ENCODE results near the gene FOXO1. TPM values are rescaled to one million over a fixed set of nuclear protein-coding genes. Genes with fewer than 3 reads are reported as not detected.
A peak's percentile ranks its signal among the peaks of the same experiment; 100 is the strongest.

The FOXO1 gene
- total RNA-seq, 5 donors from 2014 or later (not counting 1 experiment from before 2014, with no cell fraction given) = 73.0 to 89.1 (median 84.5) TPM

DNA sequence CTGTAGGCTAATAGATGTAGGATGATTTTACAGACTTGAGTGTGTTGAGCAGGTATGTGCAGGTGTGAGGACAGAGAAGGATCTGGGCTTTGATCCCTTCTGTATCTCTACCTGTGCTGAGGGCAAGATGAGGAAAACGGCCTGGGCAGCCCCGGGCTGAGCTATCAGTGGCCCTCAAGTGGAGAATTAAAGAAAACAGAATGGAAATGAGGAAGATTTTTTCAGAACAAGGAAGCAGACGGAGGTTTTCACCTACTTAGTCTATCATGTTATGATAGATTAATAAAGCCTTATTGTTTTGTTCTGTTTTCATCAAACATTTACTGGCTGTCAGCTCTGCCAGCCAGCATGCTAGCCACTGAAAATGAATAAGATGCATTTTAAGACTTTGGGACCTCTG is 22.3 kb upstream of the FOXO1 start:
- Mint-ChIP-seq H3K4me1 (no peaks in the 10 kb centered on the region), H3K4me3 (no peak overlapping the region), H3K9me3 (no peaks in the 10 kb centered on the region), H3K27me3 (no peaks in the 10 kb centered on the region), H3K36me3 (no peaks in the 10 kb centered on the region), H3K27ac (no peak overlapping the region)
- no peak overlapping the region for H3K27ac ChIP-seq (ENCODE audit: low read length)
- no CpG with 5 or more reads among the region's 3 CpGs for WGBS (ENCODE audit: insufficient coverage)
- POLR2A ChIA-PET = interaction anchor here in 1 of 2 donors (0.6 to 0.7 kb wide), 2 partner anchors 97 to 903 kb away, joined by 3 to 5 read pairs; no protein-coding TSS in a partner anchor
- no peaks in the 10 kb centered on the region for H3K27me3 ChIP-seq (replicated peaks in 1 of 2; ENCODE audit: control insufficient read depth in 2 of 2, extremely low read depth in 1 of 2, insufficient read depth in 2 of 2, low read length in 1 of 2)
- no peak for ATAC-seq (replicated peaks in 1 of 4)
- no peak for DNase-seq
- H3K36me3 ChIP-seq (ENCODE audit: control insufficient read depth in 2 of 2, extremely low read depth in 1 of 2, insufficient read depth in 1 of 2, low read length in 1 of 2) = no peaks in the 10 kb centered on the region
- H3K4me3 ChIP-seq (ENCODE audit: control insufficient read depth in 1 of 2, extremely low read depth in 1 of 2, low read length in 1 of 2) = no peak overlapping the region
- H3K9me3 ChIP-seq = no peaks in the 10 kb centered on the region
- CTCF ChIA-PET = interaction anchor here in 1 of 2 donors (0.7 kb wide), 1 partner anchor 125 kb away, joined by 4 read pairs; no protein-coding TSS in a partner anchor
- H3K4me1 ChIP-seq (ENCODE audit: control insufficient read depth in 1 of 2, extremely low read depth in 1 of 2, insufficient read depth in 2 of 2, low read length in 2 of 2) = no peaks in the 10 kb centered on the region

DNA sequence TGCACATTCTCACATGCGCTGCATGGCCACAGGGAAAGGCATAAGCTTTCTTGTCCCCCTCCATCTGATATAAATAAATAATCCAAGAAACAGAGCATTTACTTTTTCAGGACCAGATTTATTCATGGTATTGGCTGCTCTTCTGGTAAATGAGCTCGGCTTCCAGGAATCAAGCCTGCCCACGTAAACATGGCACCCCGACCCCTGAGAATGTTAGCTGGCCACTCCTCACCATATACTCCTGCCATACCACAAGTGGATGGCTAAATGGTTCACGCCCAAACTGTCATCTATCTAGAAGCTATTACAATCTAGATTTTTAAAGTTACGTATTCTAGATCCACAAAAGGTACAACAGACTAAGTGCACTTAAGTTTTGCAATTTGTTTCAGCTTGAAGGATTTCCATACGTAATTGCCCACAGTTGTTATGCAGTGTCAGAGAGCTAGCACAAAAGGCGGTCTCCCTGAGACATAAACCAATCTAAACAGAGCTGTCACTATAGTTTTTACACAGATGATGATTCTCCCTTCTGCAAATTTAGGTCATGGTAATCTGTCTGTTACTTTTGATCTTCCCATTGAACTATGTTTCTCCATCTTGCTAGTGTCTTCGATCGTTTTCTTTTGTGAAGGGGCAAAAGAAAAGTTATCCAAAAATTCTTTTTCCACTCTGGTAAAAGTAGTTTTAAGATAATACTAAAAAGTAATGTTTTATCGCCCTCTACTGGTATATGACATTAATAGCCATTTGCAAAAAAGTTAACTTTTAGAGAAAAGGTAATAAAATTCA is 16.2 kb upstream of the FOXO1 start:
- Histone ChIP-seq H3K4me1 (ENCODE audit: control insufficient read depth in 1 of 2, extremely low read depth in 1 of 2, insufficient read depth in 2 of 2, low read length in 2 of 2) (peaks cover 0 to 9% of the 10 kb centered on the region in 2 experiments), H3K27me3 (replicated peaks in 1 of 2; ENCODE audit: control insufficient read depth in 2 of 2, extremely low read depth in 1 of 2, insufficient read depth in 2 of 2, low read length in 1 of 2) (no peaks in the 10 kb centered on the region), H3K27ac (ENCODE audit: low read length) (no peak overlapping the region), H3K36me3 (ENCODE audit: control insufficient read depth in 2 of 2, extremely low read depth in 1 of 2, insufficient read depth in 1 of 2, low read length in 1 of 2) (no peaks in the 10 kb centered on the region), H3K9me3 (no peaks in the 10 kb centered on the region), H3K4me3 (ENCODE audit: control insufficient read depth in 1 of 2, extremely low read depth in 1 of 2, low read length in 1 of 2) (no peak overlapping the region)
- WGBS (ENCODE audit: insufficient coverage) = 44% methylated on average over 2 of the region's 11 CpGs
- ChIA-PET POLR2A (interaction anchor here in 1 of 2 donors (0.6 to 0.7 kb wide), 2 partner anchors 87 to 1042 kb away, joined by 3 to 7 read pairs; no protein-coding TSS in a partner anchor), CTCF (interaction anchor here (0.5 to 2.6 kb wide), 33 partner anchors 9 to 1019 kb away, joined by 3 to 25 read pairs (median 4); no protein-coding TSS in a partner anchor)
- no peaks in the 10 kb centered on the region for H3K9me3 Mint-ChIP-seq
- peak overlapping the region in 1 of 3 donors; percentile 3 for H3K4me3 Mint-ChIP-seq
- no peaks in the 10 kb centered on the region for H3K27me3 Mint-ChIP-seq
- ATAC-seq (replicated peaks in 1 of 4) (peak in 1 of 4 experiments; percentile 68), DNase-seq (peak in 2 of 35 experiments; percentile 17 to 49)
- no peaks in the 10 kb centered on the region for H3K36me3 Mint-ChIP-seq
- H3K4me1 Mint-ChIP-seq = peaks cover 13 to 17% (median 13%) of the 10 kb centered on the region in 3 donors
- H3K27ac Mint-ChIP-seq = no peak overlapping the region

DNA sequence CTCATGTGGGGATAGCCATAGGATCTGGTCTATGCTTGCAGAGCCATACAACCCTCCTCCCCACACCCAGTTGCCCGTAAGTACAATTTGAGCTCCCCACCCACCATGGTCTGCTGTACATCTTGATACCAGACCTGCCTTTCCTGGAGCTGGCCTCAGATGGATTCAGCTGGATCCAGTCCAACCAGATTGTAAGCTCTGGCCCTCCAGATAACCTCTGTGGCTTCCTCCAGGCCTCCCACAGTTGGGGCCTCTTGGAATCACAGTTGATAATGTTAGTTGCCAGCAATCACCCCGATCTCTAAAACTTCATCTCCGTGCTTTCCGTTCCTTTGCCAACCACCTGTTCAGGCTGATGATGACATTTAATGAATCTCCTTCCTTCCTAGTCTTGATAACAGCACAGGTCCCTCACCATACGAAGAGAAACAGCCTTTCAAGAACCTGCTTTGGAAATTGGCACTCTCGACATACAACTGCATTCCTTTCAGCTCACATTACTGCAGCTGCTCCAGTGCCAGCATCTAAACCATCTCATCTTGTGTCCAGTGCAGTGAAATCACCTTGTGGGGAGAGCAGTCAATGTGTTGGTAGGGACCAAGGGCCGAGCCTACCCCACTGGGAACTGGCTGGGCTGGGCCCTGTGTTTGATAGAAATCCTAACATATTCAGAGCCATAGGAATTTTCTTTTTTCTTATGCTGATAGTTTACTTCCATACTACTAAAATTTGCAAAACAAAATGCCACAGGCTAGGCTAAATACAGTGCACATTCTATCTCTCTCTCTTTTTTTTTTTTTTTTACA is 15.1 kb upstream of the FOXO1 start:
- ChIA-PET CTCF (interaction anchor here (0.6 to 2.6 kb wide), 13 partner anchors 8 to 998 kb away, joined by 3 to 25 read pairs (median 10); no protein-coding TSS in a partner anchor), POLR2A (interaction anchor here in 1 of 2 donors (0.6 to 0.7 kb wide), 3 partner anchors 86 to 1040 kb away, joined by 3 to 7 read pairs (median 3); no protein-coding TSS in a partner anchor)
- Histone ChIP-seq H3K27ac (ENCODE audit: low read length) (no peak overlapping the region), H3K27me3 (replicated peaks in 1 of 2; ENCODE audit: control insufficient read depth in 2 of 2, extremely low read depth in 1 of 2, insufficient read depth in 2 of 2, low read length in 1 of 2) (no peaks in the 10 kb centered on the region), H3K36me3 (ENCODE audit: control insufficient read depth in 2 of 2, extremely low read depth in 1 of 2, insufficient read depth in 1 of 2, low read length in 1 of 2) (no peaks in the 10 kb centered on the region), H3K9me3 (no peaks in the 10 kb centered on the region), H3K4me3 (ENCODE audit: control insufficient read depth in 1 of 2, extremely low read depth in 1 of 2, low read length in 1 of 2) (no peak overlapping the region), H3K4me1 (ENCODE audit: control insufficient read depth in 1 of 2, extremely low read depth in 1 of 2, insufficient read depth in 2 of 2, low read length in 2 of 2) (peaks cover 0 to 9% of the 10 kb centered on the region in 2 experiments)
- Mint-ChIP-seq H3K36me3 (no peaks in the 10 kb centered on the region), H3K27me3 (no peaks in the 10 kb centered on the region), H3K4me1 (peaks cover 13 to 17% (median 13%) of the 10 kb centered on the region in 3 donors), H3K9me3 (no peaks in the 10 kb centered on the region), H3K27ac (no peak overlapping the region), H3K4me3 (no peak overlapping the region)
- DNase-seq (no peak), ATAC-seq (replicated peaks in 1 of 4) (no peak)
- 91% methylated on average over 4 of the region's 7 CpGs for WGBS (ENCODE audit: insufficient coverage)

DNA sequence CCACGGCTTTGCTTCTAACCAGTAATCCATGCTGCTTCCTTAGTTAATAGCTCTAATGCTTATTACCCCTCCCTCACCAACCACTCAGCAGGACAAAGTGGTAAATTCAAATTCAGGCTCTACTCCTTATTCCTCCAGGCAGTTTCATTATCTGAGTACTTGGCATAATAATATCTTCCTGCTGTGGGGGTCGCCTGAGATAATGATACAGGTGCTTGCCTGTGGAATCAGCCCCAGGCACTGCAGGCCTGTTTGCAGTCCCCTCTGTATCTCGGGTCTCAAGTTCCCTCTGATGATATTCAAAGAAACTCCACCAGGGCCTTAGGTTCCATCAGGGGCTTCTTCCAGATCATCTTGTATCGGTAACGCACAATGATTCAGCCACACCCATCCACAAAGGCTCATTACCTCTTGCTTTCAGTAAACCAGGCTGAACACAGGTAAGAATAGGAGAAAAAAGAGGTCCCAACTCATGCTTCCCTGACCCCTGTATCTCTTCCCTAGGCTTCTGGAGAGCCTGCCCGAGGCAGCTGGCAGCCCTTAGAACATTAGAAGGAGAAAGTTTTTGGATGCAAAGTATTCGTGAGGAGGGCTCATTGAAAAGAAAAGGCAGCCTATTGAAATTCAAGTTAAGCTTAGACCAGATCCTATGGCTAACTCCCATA is 14.3 kb upstream of the FOXO1 start:
- Mint-ChIP-seq H3K27me3 (no peaks in the 10 kb centered on the region), H3K4me1 (peaks cover 13 to 17% (median 13%) of the 10 kb centered on the region in 3 donors), H3K36me3 (no peaks in the 10 kb centered on the region), H3K9me3 (no peaks in the 10 kb centered on the region), H3K4me3 (no peak overlapping the region), H3K27ac (no peak overlapping the region)
- 100% methylated on average over 3 of the region's 7 CpGs for WGBS (ENCODE audit: insufficient coverage)
- no peak for ATAC-seq (replicated peaks in 1 of 4)
- Histone ChIP-seq H3K27me3 (replicated peaks in 1 of 2; ENCODE audit: control insufficient read depth in 2 of 2, extremely low read depth in 1 of 2, insufficient read depth in 2 of 2, low read length in 1 of 2) (no peaks in the 10 kb centered on the region), H3K36me3 (ENCODE audit: control insufficient read depth in 2 of 2, extremely low read depth in 1 of 2, insufficient read depth in 1 of 2, low read length in 1 of 2) (no peaks in the 10 kb centered on the region), H3K4me1 (ENCODE audit: control insufficient read depth in 1 of 2, extremely low read depth in 1 of 2, insufficient read depth in 2 of 2, low read length in 2 of 2) (peaks cover 0 to 9% of the 10 kb centered on the region in 2 experiments), H3K4me3 (ENCODE audit: control insufficient read depth in 1 of 2, extremely low read depth in 1 of 2, low read length in 1 of 2) (no peak overlapping the region), H3K9me3 (no peaks in the 10 kb centered on the region), H3K27ac (ENCODE audit: low read length) (no peak overlapping the region)
- ChIA-PET POLR2A (interaction anchor here in 1 of 2 donors (0.6 kb wide), 1 partner anchor 921 kb away, joined by 3 read pairs; no protein-coding TSS in a partner anchor), CTCF (interaction anchor here (1.0 to 1.9 kb wide), 6 partner anchors 8 to 997 kb away, joined by 3 to 8 read pairs (median 4); no protein-coding TSS in a partner anchor)
- DNase-seq = no peak

DNA sequence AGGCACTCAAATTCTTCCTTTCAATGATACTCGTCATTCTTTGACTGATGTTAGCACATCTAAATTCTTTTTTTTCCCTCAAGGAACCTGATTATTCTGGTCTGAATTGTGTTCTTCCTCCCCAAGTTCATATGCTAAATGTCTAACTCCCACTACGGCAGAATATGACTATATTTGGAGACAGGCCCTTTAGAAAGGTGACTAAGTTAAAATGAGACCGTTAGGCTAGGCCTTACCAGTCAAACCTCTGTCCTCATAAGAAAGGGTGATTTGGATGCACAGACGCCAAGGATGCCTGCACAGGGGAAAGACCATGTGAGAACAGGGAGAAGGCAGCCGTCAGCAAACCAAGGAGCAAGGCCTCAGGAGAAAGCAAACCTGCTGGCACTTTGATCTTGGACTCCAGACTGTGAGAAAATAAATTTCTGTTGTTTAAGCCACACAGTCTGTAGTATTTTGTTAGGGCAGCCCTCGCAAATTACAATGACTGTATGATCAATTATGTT is 13.1 kb upstream of the FOXO1 start:
- ChIA-PET POLR2A (no interaction called here), CTCF (interaction anchor here (0.8 to 1.5 kb wide), 4 partner anchors 11 to 996 kb away, joined by 3 to 4 read pairs (median 4); no protein-coding TSS in a partner anchor)
- Histone ChIP-seq H3K4me3 (ENCODE audit: control insufficient read depth in 1 of 2, extremely low read depth in 1 of 2, low read length in 1 of 2) (no peak overlapping the region), H3K9me3 (no peaks in the 10 kb centered on the region), H3K4me1 (ENCODE audit: control insufficient read depth in 1 of 2, extremely low read depth in 1 of 2, insufficient read depth in 2 of 2, low read length in 2 of 2) (peaks cover 0 to 9% of the 10 kb centered on the region in 2 experiments), H3K27ac (ENCODE audit: low read length) (no peak overlapping the region), H3K27me3 (replicated peaks in 1 of 2; ENCODE audit: control insufficient read depth in 2 of 2, extremely low read depth in 1 of 2, insufficient read depth in 2 of 2, low read length in 1 of 2) (no peaks in the 10 kb centered on the region), H3K36me3 (ENCODE audit: control insufficient read depth in 2 of 2, extremely low read depth in 1 of 2, insufficient read depth in 1 of 2, low read length in 1 of 2) (no peaks in the 10 kb centered on the region)
- WGBS (ENCODE audit: insufficient coverage) = 91% methylated on average over 4 of the region's 6 CpGs
- Mint-ChIP-seq H3K27ac (no peak overlapping the region), H3K27me3 (no peaks in the 10 kb centered on the region), H3K9me3 (no peaks in the 10 kb centered on the region), H3K4me1 (peaks cover 13 to 17% (median 13%) of the 10 kb centered on the region in 3 donors), H3K36me3 (no peaks in the 10 kb centered on the region), H3K4me3 (no peak overlapping the region)
- DNase-seq (no peak), ATAC-seq (replicated peaks in 1 of 4) (no peak)

Measured in T-cell (primary cell).